Left lung (tissue), 10 donors: Measurements from ENCODE around the gene AGBL1. TPM values are rescaled to one million over a fixed set of nuclear protein-coding genes. Genes with fewer than 3 reads are reported as not detected.

Source experiments
- ATAC-seq: fragments of 200-7000 bp; cut with Tn5 transposase; one replicate; pipeline ENCODE4 v1.9.1; 2020; ENCODE audit warnings: moderate library complexity
- DNase-seq, 4 donors: peaks; one replicate each; pipeline ENCODE4 v3.0.0-alpha.2; 2013 to 2020
- H3K27ac ChIP-seq, 2 donors: fragments of 200-600 bp; sonication (generic) in 1 of 2; one replicate each; pipeline versions ENCODE4 v1.5.0 to v1.8.0; 2020 to 2021
- H3K27me3 ChIP-seq, 2 donors: fragments of 200-600 bp; sonication (generic) in 1 of 2; one replicate each; pipeline versions ENCODE4 v1.5.0 to v1.8.0; 2020 to 2021
- H3K36me3 ChIP-seq, 2 donors: fragments of 200-600 bp; sonication (generic) in 1 of 2; one replicate each; pipeline versions ENCODE4 v1.5.0 to v1.8.0; 2020 to 2021
- H3K4me1 ChIP-seq, 2 donors: fragments of 200-600 bp; one replicate each; pipeline ENCODE4 v1.8.0; 2021
- H3K4me3 ChIP-seq, 2 donors: fragments of 200-600 bp; sonication (generic) in 1 of 2; one replicate each; pipeline versions ENCODE4 v1.5.0 to v1.8.0; 2020 to 2021; ENCODE audit warnings: mild to moderate bottlenecking in 1 of 2
- H3K9me3 ChIP-seq, 2 donors: fragments of 200-600 bp; sonication (generic) in 1 of 2; one replicate each; pipeline versions ENCODE4 v1.5.0 to v1.8.0; 2020 to 2021
- intact Hi-C, 2 donors: fragments of 100-400 bp; cut with DNase I; formaldehyde crosslinking; loops; one replicate each; pipeline versions ENCODE4 v1.11.2 to v1.14.2; 2022
- polyA plus RNA-seq, 6 donors: library from polyadenylated mRNA; unstranded; fragments of 120-200 nt; gene quantifications; one replicate each; pipeline ENCODE4 v1.2.1, GENCODE V29; 2013; ENCODE audit not compliant: insufficient read length in 6 of 6
- total RNA-seq, 2 donors: library from RNA; stranded (reverse); fragmentation: NEBNext Ultra II Directional; extraction: Animal tissue kit (Norgen Biotek cat#: 25700); gene quantifications; one replicate each; pipeline ENCODE4 v1.2.1, GENCODE V29; 2021
- TF ChIP-seq, protein P1 (sequence below), 2 donors: fragments of 200-600 bp; sonication (generic) in 1 of 2; IDR thresholded peaks; one replicate each; pipeline versions ENCODE4 v1.5.0 to v1.8.0; 2021; ENCODE audit warnings: antibody characterized with exemption in 2 of 2
- donor health status: DM: no; HTN: yes; CAD: no.
- donor health status: DM: no; HTN: no; CAD: no.

AGBL1 gene
- total and polyA plus RNA-seq, 8 donors, result 0.01 to 3.3 (median 0.11) TPM; not detected in 1

DNA sequence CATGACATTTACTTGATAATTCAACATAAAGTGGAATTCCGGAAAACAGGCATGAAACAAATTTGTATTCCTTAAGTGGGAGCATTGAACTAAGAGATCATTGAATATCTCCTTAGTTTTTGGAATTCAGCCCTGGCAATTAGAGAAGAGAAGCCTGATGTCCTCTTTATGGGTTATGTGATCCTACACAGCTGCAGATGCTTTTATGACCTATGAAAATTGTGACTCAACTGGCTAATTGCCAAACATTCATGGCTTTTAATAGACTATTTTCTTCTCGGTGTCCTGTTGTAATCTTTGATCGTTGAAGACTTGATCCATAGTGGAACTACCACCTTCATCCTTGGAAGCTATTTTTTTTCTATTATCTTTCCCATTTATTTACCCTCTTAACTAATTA is 46.1 kb downstream of the AGBL1 start:
- intact Hi-C loops, result no loop called here
- no peak for DNase-seq
- no peaks in the 10 kb centered on the region for H3K9me3 ChIP-seq
- H3K27me3 ChIP-seq, result no peaks in the 10 kb centered on the region
- no peak overlapping the region for H3K4me3 ChIP-seq
- H3K27ac ChIP-seq, result no peak overlapping the region
- no peak for ATAC-seq
- H3K4me1 ChIP-seq, result no peaks in the 10 kb centered on the region
- no peaks in the 10 kb centered on the region for H3K36me3 ChIP-seq
- TF ChIP-seq, protein P1, sequence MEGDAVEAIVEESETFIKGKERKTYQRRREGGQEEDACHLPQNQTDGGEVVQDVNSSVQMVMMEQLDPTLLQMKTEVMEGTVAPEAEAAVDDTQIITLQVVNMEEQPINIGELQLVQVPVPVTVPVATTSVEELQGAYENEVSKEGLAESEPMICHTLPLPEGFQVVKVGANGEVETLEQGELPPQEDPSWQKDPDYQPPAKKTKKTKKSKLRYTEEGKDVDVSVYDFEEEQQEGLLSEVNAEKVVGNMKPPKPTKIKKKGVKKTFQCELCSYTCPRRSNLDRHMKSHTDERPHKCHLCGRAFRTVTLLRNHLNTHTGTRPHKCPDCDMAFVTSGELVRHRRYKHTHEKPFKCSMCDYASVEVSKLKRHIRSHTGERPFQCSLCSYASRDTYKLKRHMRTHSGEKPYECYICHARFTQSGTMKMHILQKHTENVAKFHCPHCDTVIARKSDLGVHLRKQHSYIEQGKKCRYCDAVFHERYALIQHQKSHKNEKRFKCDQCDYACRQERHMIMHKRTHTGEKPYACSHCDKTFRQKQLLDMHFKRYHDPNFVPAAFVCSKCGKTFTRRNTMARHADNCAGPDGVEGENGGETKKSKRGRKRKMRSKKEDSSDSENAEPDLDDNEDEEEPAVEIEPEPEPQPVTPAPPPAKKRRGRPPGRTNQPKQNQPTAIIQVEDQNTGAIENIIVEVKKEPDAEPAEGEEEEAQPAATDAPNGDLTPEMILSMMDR (IDR thresholded peaks at IDR 0.05), result no peak

DNA sequence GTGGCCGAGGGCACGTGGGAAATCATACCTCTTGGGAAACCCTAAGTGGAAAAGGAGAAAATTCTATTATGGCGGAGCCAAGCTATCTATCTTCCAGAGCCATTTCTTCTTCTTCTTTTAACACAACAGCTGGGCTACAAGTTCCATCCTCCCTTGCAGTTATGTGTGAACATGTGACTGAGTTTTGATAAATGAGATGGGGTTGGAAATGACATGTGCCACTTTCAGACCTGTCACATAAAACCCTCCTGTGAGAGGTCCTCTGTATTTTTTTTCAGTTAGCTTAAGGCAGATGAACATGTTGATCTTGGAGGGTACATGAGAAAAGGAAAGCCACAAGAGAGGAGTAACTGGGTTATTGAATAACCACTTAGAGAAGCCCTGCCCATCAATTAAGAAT is 47.9 kb downstream of the AGBL1 start:
- intact Hi-C loops, result no loop called here

DNA sequence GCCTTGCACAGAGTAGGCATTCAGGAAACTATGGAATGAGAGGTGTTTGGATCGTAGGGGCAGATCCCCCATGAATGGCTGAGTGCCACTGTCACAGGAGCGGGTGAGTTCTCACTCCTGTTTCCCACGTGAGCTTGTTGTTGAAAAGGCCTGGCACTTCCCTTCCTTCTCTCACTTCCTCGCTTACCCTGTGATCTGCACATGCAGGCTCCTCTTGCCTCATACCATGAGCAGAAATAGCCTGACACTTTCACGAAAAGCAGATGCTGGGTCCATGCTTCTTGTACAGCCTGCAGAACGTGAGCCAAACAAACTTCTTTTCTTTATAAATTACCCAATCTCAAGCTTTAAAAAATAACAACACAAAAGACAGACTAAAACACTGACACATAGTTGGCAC is 55.4 kb downstream of the AGBL1 start:
- H3K4me3 ChIP-seq, result no peak overlapping the region
- H3K27me3 ChIP-seq, result no peaks in the 10 kb centered on the region
- H3K4me1 ChIP-seq, result no peaks in the 10 kb centered on the region
- no peak overlapping the region for H3K27ac ChIP-seq
- no peaks in the 10 kb centered on the region for H3K9me3 ChIP-seq
- DNase-seq (peak in 2 of 4 donors; percentile 46 to 79), ATAC-seq (no peak)
- intact Hi-C loops, result no loop called here
- no peaks in the 10 kb centered on the region for H3K36me3 ChIP-seq
- TF ChIP-seq, protein P1 (IDR thresholded peaks at IDR 0.05), result no peak

More for the DNA sequence above, 47.9 kb downstream of the AGBL1 start:
- no peak overlapping the region for H3K4me3 ChIP-seq
- TF ChIP-seq, protein P1 (IDR thresholded peaks at IDR 0.05), result no peak
- ATAC-seq, result no peak
- no peaks in the 10 kb centered on the region for H3K9me3 ChIP-seq
- no peaks in the 10 kb centered on the region for H3K27me3 ChIP-seq
- H3K4me1 ChIP-seq, result no peaks in the 10 kb centered on the region
- no peak for DNase-seq
- H3K27ac ChIP-seq, result no peak overlapping the region
- no peaks in the 10 kb centered on the region for H3K36me3 ChIP-seq

DNA sequence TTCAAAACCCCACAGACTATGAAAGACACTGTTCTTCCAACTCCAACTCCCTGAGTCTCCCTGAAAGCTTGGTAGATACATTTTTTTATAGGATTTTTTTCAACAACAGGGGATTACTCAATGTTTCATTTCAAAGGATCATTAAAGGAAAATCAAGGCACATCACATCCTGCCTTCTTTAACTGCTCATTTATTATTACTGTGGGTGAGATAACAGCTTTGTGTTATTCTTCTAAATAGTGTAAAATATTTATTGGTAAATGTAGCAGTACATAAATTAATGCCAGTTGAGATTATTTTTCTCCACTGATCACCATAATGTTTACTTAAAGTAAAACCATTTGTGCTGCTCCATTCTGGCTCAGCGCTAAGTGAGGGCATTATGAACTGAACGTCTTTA is 57.2 kb downstream of the AGBL1 start:
- no peak for ATAC-seq
- intact Hi-C loops, result no loop called here
- Histone ChIP-seq H3K27me3 (no peaks in the 10 kb centered on the region), H3K36me3 (no peaks in the 10 kb centered on the region), H3K9me3 (no peaks in the 10 kb centered on the region), H3K4me3 (no peak overlapping the region), H3K4me1 (no peaks in the 10 kb centered on the region), H3K27ac (no peak overlapping the region)
- DNase-seq, result peak in 1 of 4 donors; percentile 36
- TF ChIP-seq, protein P1 (IDR thresholded peaks at IDR 0.05), result no peak

DNA sequence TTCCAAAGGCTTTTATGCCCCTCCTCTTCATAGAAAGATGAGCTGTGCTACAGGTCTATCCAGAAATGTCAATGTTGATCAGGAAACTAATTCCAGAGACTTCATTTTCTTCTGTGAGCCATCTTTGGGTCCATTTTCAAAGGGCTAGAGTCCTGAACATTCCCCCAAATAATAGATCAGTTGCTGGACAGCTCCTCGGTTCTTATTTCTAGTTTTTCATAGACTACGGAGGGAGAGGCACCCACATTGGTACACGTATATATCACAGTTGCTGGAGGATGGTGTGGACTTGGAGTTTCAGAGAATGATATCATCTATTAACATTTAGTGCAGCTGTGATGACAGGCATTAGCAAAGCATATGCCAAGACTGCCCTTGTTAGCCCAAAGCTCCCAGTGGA is 59.1 kb downstream of the AGBL1 start:
- TF ChIP-seq, protein P1 (IDR thresholded peaks at IDR 0.05), result no peak
- no peak for ATAC-seq

More for the DNA sequence above, 59.1 kb downstream of the AGBL1 start:
- Histone ChIP-seq H3K9me3 (no peaks in the 10 kb centered on the region), H3K36me3 (no peaks in the 10 kb centered on the region), H3K27ac (no peak overlapping the region), H3K27me3 (no peaks in the 10 kb centered on the region), H3K4me1 (no peaks in the 10 kb centered on the region), H3K4me3 (no peak overlapping the region)
- DNase-seq, result no peak
- intact Hi-C loops, result no loop called here
